ENCODE results near the gene CALML3. TPM values are rescaled to one million over a fixed set of nuclear protein-coding genes. Genes with fewer than 3 reads are reported as not detected.

CALML3 gene
- total RNA-seq, 1 donor from 2014 or later: not detected

DNA sequence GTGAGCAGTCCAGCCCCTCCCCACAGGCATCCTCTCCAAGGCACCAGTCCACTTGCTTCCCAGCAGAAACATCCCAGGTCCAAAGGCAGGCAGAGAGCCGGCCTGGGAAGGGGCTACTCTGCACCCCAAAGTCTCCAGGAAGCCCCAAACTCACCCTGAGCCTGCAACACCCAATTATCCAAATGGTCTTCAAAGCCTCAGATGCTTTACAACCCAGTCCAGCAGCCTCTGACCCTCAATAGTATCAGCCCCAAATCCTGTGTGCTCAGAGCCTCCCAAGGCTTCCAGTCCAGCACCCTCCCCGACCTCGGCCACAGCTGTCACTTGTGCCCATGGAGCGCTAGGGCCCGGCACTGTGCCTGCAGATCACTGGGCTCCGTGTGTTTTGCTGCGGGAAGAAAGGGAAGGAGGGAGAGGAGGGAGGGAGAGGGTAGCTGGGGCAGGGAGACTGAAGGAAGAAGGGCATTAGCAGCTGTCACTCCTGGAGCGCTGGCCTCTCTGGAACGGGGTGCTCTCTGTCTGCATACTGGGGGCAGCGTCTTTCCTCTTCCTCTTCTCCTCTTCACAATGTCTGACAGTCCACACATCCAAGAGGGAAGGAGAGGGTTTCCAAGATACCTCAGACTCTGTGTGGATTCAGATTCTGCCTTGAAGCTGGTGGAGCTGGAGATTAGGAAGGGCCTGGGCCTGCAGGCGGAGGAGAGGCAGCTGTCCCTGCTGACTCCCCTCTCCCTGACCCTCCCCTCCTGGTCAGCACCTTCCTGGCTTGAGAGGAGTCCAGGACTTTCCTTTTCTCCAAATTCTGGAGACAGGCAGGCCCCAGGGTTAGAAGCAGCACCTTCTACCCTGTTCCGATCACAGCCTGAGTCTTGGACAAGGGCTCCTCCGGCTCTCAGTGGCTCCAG lies 38.6 kb upstream of the CALML3 start:
- Histone ChIP-seq H3K4me2 (ENCODE audit: low read length) (no peak overlapping the region), H3K27ac (ENCODE audit: low read depth, low read length) (no peak overlapping the region), H4K20me1 (ENCODE audit: insufficient read depth, low read length) (no peaks in the 10 kb centered on the region), H2AFZ (ENCODE audit: low read depth, low read length) (no peak overlapping the region), H3K4me1 (ENCODE audit: insufficient read depth, low read length) (no peaks in the 10 kb centered on the region), H3K9me3 (ENCODE audit: insufficient read depth, low read depth, low read length) (peaks cover 2% of the 10 kb centered on the region), H3K9ac (ENCODE audit: low read length) (no peak overlapping the region), H3K79me2 (ENCODE audit: insufficient read depth, low read length) (no peaks in the 10 kb centered on the region), H3K4me3 (ENCODE audit: insufficient read depth, low read depth, low read length) (no peak overlapping the region), H3K36me3 (ENCODE audit: insufficient read depth, low read length) (no peaks in the 10 kb centered on the region), H3K27me3 (ENCODE audit: insufficient read depth, low read length) (peaks cover 5% of the 10 kb centered on the region)
- TF ChIP-seq, protein P1, sequence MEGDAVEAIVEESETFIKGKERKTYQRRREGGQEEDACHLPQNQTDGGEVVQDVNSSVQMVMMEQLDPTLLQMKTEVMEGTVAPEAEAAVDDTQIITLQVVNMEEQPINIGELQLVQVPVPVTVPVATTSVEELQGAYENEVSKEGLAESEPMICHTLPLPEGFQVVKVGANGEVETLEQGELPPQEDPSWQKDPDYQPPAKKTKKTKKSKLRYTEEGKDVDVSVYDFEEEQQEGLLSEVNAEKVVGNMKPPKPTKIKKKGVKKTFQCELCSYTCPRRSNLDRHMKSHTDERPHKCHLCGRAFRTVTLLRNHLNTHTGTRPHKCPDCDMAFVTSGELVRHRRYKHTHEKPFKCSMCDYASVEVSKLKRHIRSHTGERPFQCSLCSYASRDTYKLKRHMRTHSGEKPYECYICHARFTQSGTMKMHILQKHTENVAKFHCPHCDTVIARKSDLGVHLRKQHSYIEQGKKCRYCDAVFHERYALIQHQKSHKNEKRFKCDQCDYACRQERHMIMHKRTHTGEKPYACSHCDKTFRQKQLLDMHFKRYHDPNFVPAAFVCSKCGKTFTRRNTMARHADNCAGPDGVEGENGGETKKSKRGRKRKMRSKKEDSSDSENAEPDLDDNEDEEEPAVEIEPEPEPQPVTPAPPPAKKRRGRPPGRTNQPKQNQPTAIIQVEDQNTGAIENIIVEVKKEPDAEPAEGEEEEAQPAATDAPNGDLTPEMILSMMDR (IDR thresholded peaks at IDR 0.05; ENCODE audit: insufficient read depth, low read depth, low read length): no peak
- no peak for TF ChIP-seq EZH2 (IDR thresholded peaks at IDR 0.05; ENCODE audit: insufficient read depth, low read length)
- Mint-ChIP-seq H3K27me3 (ENCODE audit: low read depth, unreplicated experiment) (peaks cover 51% of the 10 kb centered on the region), H3K27ac (ENCODE audit: unreplicated experiment) (no peak overlapping the region), H3K4me1 (ENCODE audit: low read depth, unreplicated experiment) (no peaks in the 10 kb centered on the region), H3K4me3 (ENCODE audit: unreplicated experiment) (no peak overlapping the region), H3K36me3 (ENCODE audit: low read depth, unreplicated experiment) (no peaks in the 10 kb centered on the region), H3K9me3 (ENCODE audit: unreplicated experiment) (peaks cover 2% of the 10 kb centered on the region)
- FAIRE-seq (no peak), DNase-seq (ENCODE audit: low read depth) (no peak)

DNA sequence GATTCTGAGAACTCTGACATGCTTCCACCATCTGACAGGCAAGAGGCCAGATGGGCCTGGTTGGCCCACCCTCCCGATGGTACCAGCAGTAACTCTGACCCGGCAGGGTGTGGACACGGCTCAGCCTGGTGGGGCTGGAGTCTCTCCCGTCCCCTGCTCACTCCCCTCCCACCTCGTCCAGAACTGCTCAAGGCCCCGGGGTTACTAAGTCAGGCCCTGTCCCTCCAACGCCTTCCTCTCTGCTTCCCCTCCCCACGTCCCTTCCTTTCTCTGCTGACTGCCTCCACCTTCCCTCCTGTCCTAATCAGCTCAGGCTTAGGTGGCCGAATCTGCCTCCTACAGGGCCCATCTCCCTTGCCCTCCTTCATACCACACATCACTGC lies 37.9 kb upstream of the CALML3 start:
- H4K20me1 ChIP-seq (ENCODE audit: insufficient read depth, low read length): no peaks in the 10 kb centered on the region
- peaks cover 5% of the 10 kb centered on the region for H3K27me3 ChIP-seq (ENCODE audit: insufficient read depth, low read length)
- Mint-ChIP-seq H3K27me3 (ENCODE audit: low read depth, unreplicated experiment) (peaks cover 49% of the 10 kb centered on the region), H3K36me3 (ENCODE audit: low read depth, unreplicated experiment) (no peaks in the 10 kb centered on the region), H3K27ac (ENCODE audit: unreplicated experiment) (no peak overlapping the region), H3K4me1 (ENCODE audit: low read depth, unreplicated experiment) (no peaks in the 10 kb centered on the region), H3K4me3 (ENCODE audit: unreplicated experiment) (no peak overlapping the region), H3K9me3 (ENCODE audit: unreplicated experiment) (peaks cover 2% of the 10 kb centered on the region)
- no peaks in the 10 kb centered on the region for H3K79me2 ChIP-seq (ENCODE audit: insufficient read depth, low read length)
- no peaks in the 10 kb centered on the region for H3K36me3 ChIP-seq (ENCODE audit: insufficient read depth, low read length)
- no peak overlapping the region for H3K4me3 ChIP-seq (ENCODE audit: insufficient read depth, low read depth, low read length)
- TF ChIP-seq, protein P1 (IDR thresholded peaks at IDR 0.05; ENCODE audit: insufficient read depth, low read depth, low read length): no peak
- TF ChIP-seq EZH2 (IDR thresholded peaks at IDR 0.05; ENCODE audit: insufficient read depth, low read length): no peak
- no peak overlapping the region for H3K4me2 ChIP-seq (ENCODE audit: low read length)
- H3K4me1 ChIP-seq (ENCODE audit: insufficient read depth, low read length): no peaks in the 10 kb centered on the region
- DNase-seq (ENCODE audit: low read depth): no peak
- H3K9ac ChIP-seq (ENCODE audit: low read length): no peak overlapping the region
- H3K27ac ChIP-seq (ENCODE audit: low read depth, low read length): no peak overlapping the region
- no peak overlapping the region for H2AFZ ChIP-seq (ENCODE audit: low read depth, low read length)
- no peak for FAIRE-seq
- H3K9me3 ChIP-seq (ENCODE audit: insufficient read depth, low read depth, low read length): peaks cover 2% of the 10 kb centered on the region
